AG04449 (cell line): ENCODE results near the gene ANKRD36C.
A peak's percentile ranks its signal among the peaks of the same experiment; 100 is the strongest.
"Not testable (repeated sequence)": the region's sequence is repeated elsewhere in the genome, so short reads cannot be mapped to it uniquely, and the experiment has no call there.

Source experiments
- CTCF ChIA-PET: fragments of 350-600 bp; formaldehyde crosslinking; extraction: SDS; loops from one replicate; lab custom pipeline; 2021; ENCODE audit warnings: antibody characterized with exemption; lab: Yijun Ruan, JAX
- POLR2A ChIA-PET: fragments of 400-600, 350-600 bp; formaldehyde crosslinking; extraction: SDS; loops from one replicate; lab custom pipeline; 2020; ENCODE audit warnings: antibody characterized with exemption, inconsistent platforms; lab: Yijun Ruan, JAX
- DNase-seq: peaks from one replicate; pipeline ENCODE4 v3.0.0-alpha.2; 2010; ENCODE audit warnings: low read depth, low spot score
- H3K4me3 ChIP-seq: 2 replicates; pipeline ENCODE4 v1.5.1; 2011; ENCODE audit warnings: low read depth, mild to moderate bottlenecking, control low read depth, low read length
- TF ChIP-seq, protein P1 (sequence below): IDR thresholded peaks from one replicate; pipeline ENCODE4 v1.5.1; 2011; ENCODE audit warnings: mild to moderate bottlenecking, moderate library complexity, low read length, control low read depth, inconsistent platforms; ENCODE audit not compliant: insufficient read depth; ENCODE audit errors: missing control alignments

The ANKRD36C gene

GRCh38 chr2:95836151-95836550 lies 155.5 kb downstream of the ANKRD36C start:
- no peak overlapping the region for H3K4me3 ChIP-seq
- POLR2A ChIA-PET, result no interaction called here
- CTCF ChIA-PET, result interaction anchor here (0.7 kb wide), 1 partner anchor 901 kb away, joined by 3 read pairs; no protein-coding TSS in a partner anchor
- DNase-seq, result no peak
- TF ChIP-seq, protein P1, sequence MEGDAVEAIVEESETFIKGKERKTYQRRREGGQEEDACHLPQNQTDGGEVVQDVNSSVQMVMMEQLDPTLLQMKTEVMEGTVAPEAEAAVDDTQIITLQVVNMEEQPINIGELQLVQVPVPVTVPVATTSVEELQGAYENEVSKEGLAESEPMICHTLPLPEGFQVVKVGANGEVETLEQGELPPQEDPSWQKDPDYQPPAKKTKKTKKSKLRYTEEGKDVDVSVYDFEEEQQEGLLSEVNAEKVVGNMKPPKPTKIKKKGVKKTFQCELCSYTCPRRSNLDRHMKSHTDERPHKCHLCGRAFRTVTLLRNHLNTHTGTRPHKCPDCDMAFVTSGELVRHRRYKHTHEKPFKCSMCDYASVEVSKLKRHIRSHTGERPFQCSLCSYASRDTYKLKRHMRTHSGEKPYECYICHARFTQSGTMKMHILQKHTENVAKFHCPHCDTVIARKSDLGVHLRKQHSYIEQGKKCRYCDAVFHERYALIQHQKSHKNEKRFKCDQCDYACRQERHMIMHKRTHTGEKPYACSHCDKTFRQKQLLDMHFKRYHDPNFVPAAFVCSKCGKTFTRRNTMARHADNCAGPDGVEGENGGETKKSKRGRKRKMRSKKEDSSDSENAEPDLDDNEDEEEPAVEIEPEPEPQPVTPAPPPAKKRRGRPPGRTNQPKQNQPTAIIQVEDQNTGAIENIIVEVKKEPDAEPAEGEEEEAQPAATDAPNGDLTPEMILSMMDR, result no peak

DNA sequence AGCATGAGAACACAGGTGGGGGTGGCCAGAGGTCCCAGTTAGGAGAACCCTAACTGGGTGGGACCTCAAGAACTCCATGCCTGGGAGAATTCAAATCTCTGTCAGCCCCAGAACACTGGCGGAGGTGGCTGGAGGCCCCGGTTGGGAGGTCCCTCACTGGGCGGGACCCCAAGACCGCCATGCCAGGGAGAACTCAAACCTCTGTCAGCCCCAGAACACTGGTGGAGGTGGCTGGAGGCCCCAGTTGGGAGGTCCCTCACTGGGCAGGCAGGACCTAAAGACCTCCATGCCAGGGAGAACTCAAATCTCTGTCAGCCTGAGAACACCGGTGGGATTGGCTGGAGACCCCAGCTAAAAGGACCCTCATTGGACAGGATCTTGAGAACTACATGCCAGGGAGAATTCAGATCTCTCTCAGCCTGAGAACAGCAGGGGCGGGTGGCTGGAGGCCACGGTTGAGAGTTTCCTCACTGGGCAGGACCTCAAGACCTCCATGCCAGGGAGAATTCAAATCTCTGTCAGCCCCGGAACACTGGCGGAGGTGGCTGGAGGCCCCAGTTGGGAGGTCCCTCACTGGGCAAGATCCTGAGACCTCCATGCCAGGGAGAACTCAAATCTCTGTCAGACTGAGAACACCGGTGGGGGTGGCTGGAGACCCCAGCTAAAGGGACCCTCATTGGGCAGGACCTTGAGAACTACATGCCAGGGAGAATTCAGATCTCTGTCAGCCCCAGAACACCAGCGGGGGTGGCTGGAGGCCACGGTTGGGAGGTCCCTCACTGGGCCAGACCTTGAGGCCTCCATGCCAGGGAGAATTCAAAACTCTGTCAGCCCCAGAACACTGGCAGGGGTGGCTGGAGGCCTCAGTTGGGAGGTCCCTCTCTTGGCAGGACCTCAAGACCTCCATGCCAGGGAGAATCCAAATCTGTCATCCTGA lies 157.3 kb downstream of the ANKRD36C start:
- CTCF ChIA-PET, DNase-seq, POLR2A ChIA-PET, H3K4me3 ChIP-seq: not testable (repeated sequence)

- DNase-seq, POLR2A ChIA-PET, CTCF ChIA-PET, H3K4me3 ChIP-seq: not testable (repeated sequence)
Measured at GRCh38 chr2:95824218-95824617, 167.4 kb downstream of the ANKRD36C start.

DNA sequence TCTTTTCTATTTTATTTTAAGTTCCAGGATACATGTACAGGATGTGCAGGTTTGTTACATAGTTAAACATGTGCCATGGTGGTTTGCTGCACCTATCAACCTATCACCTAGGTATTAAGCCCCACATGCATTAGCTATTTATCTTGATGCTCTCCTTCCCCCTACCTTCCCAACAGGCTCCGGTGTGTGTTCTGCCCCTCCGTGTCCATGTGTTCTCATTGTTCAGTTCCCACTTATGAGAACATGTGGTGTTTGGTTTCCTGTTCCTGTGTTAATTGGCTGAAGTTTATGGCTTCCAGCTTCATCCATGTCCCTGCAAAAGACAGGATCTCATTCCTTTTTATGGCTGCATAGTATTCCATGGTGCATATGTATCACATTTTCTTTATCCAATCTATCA lies 174.1 kb downstream of the ANKRD36C start:
- CTCF ChIA-PET, POLR2A ChIA-PET, H3K4me3 ChIP-seq, DNase-seq: not testable (repeated sequence)

- DNase-seq, result peak; percentile 7
- CTCF ChIA-PET, H3K4me3 ChIP-seq, POLR2A ChIA-PET: not testable (repeated sequence)
Measured at GRCh38 chr2:95813311-95813710, 178.3 kb downstream of the ANKRD36C start.

DNA sequence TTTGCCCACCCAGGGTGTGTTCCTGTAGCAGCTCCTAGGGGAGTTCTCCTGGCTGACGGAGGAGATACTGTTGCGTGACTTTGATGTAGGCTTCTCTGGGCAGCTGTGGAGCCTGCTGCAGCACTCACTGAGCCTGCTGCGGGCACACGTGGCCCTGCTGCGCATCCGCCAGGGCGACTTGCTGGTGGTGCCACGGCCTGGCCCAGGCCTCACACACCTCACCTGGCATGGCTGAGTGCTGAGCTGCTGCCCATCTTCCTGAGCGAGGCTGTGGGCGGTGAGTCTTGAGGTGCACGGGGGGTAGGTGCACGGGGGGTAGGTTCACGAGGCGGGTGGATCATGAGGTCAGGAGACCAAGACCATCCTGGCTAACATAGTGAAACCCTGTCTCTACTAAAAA lies 191.7 kb downstream of the ANKRD36C start:
- TF ChIP-seq, protein P1, result no peak
- ChIA-PET POLR2A (no interaction called here), CTCF (no interaction called here)
- no peak overlapping the region for H3K4me3 ChIP-seq
- no peak for DNase-seq

GRCh38 chr2:95799147-95799889 lies 192.3 kb downstream of the ANKRD36C start:
- H3K4me3 ChIP-seq, POLR2A ChIA-PET, DNase-seq, CTCF ChIA-PET: not testable (repeated sequence)

DNA sequence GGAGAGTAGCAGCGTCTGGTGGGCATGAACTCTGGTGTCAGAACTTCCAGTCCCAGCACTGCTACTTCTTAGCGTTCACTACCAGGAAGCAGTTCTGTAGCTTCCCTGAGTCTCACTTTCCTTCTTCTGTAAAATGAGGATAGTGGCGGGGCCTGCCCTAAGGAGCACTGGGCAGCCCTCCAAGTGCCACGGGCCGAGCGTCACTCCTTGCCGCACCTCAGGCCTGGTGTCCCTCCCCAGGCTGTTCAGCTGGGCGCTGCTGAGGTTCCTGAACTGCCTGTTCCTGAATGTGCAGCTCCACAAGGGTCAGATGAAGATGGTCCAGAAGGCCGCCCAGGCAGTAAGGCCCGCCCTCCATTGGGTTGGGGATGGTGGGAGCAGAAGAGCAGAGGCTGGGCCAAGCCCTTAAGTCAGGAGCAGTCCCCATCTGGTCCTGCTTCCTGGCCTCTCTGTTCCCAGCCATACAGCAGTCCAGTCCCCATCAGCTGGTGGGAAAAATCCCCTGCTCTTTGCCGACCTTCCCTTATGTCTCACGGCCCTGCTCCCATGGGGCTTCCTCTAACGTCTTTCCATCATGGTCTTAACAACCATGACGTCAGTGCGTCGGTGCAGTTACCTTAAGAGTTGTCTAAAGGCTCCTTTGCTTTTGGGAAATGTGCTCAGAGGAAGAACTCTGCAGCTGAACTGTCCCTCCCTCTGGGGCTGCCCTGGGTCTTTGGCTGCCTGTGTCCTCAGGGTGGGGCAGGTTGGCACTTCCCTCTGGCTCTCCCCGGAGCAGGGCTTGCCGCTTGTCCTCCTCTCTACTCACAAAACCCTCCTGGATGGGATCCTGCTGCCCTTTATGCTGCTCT lies 195.2 kb downstream of the ANKRD36C start:
- CTCF ChIA-PET, POLR2A ChIA-PET, DNase-seq, H3K4me3 ChIP-seq: not testable (repeated sequence)

DNA sequence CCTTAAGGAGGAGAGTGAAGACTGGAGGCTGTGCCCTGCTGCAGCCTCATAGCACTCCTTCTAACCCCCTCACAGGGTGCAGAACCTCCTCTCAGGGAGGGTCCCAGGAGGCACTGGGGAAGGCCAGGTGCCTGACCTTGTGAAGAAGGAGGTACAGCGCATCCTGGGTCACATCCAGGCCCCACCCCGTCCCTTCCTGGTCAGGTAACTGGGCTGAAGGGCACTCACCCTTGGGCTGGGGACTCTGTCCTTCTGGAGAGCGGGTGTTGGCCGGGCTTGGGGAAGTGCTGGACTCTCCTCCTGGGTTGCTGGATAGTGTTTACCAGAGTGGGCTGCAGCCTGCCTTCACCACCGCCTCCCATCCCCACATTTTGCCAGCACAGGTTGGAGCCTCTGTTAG lies 197.7 kb downstream of the ANKRD36C start:
- DNase-seq, H3K4me3 ChIP-seq, POLR2A ChIA-PET, CTCF ChIA-PET: not testable (repeated sequence)

DNA sequence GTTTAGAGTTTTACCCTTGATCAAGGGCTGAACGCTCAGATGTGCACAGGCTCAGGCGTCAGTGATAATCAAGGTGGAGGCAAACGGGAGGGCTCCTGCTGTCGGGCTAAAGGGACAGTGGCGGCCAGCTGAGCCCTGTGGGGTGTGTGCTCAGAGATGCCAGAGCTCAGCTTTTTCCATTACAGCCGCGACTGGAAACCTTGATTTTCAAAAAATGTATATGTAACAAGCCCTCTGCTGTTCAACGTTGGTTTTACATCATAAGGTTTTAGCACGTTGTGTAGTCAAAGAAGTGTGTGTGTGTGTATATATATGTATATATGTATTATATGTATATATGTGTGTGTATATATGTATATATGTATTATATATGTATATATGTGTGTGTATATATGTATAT lies 201.4 kb downstream of the ANKRD36C start:
- H3K4me3 ChIP-seq, DNase-seq, POLR2A ChIA-PET, CTCF ChIA-PET: not testable (repeated sequence)

- CTCF ChIA-PET, DNase-seq, POLR2A ChIA-PET, H3K4me3 ChIP-seq: not testable (repeated sequence)
Measured at GRCh38 chr2:95789385-95789784, 202.2 kb downstream of the ANKRD36C start.

DNA sequence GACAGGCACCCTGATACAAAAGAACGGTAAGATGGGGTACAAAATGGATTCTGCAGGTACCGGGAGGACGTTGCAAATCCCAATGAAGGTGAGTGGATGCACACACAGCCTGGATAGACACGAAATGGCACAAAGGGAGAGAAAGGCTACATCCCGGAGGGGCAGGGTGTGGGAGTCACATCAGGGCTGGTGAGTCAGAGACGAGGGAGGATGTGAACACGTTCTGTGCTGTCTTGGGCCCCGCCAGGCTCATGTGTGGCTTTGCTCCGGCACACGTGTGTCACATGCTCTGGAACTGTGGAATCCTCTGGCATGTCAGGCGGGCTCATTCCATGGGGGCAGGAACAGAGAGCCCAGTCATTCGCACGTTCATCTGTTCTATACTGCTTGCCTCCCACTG lies 203.0 kb downstream of the ANKRD36C start:
- POLR2A ChIA-PET, CTCF ChIA-PET, DNase-seq, H3K4me3 ChIP-seq: not testable (repeated sequence)
